Glomerular visceral epithelial cell (primary cell): ENCODE data around the gene CENPC.
"Not testable (repeated sequence)": the region's sequence is repeated elsewhere in the genome, so short reads cannot be mapped to it uniquely, and the experiment has no call there.

ENCODE experiments used
- DNase-seq: peaks from one replicate; pipeline ENCODE4 v3.0.0-alpha.2; 2016; ENCODE audit errors: extremely low spot score

CENPC gene

DNA sequence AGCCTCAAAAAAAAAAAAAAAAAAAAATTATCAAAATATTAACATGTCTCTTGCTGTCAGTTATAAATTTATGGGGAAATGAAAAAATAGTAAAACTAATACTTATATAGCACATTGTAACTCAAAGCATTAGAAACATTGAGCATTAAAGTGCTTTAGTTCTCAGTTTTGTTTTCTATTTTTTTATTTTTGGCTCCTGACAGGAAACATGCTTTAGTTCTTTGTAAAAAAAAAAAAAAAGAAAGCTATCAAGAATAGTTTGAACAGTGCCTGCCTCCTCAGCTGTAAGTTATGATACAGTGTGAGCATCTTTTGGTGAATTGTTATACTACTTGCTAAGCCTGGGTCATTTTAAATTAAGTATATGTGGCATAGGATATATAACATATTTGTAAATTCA is 5.1 kb upstream of the CENPC start:
- no peak for DNase-seq

DNA sequence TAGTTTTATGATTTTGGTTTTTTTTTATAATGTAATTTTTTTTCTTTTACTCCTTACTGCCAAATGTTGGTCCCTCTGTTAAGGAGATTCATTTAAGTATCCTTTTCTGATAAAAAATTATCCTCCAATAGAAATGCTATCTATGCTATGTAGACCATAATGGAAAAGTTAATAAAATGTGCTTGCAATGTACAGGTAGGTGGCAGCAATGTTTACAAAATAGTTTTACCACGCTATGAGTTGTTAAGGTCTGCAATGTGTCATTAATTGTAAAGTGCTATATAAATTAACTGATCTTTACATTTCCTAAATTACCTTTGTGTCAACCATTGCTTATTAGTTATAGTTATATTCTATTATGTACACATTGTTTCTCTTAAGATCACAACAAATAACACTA is 3.8 kb upstream of the CENPC start:
- peak; percentile 16 for DNase-seq

DNA sequence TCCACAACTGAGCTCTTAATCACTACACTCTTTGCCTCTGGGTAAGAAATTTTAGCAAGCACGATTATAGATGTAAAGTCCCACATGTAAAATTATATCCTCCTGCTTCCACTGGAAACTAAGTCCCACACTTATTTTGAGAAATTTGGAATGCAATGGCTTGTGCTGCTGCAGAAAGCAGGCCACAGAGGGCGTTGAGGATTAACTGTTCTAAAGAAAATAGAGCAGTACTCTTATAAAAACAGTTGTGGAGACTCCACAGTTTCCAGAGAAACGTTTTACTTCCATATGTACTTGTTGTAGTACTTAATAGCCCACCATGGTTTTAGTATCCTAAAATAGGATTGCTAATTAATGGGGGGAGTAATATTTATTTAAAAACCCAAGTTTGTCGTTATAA is 1.7 kb upstream of the CENPC start:
- DNase-seq: no peak

DNA sequence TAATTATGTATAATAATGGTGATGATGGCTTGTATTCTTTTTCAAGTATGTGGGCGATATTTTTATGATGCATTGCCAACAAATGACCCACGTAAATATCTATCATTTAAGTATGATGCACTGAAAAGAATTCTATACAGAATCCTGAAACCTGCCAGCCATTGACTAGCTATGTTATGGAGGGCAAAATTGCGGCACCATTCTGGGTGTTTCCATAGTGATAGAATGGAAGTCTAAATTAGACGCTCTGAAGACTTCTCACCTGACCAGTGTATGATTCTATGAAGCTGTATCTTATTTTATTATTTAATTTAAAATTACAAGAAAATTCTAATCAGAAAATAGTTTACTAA is 677 bp upstream of the CENPC start:
- no peak for DNase-seq

DNA sequence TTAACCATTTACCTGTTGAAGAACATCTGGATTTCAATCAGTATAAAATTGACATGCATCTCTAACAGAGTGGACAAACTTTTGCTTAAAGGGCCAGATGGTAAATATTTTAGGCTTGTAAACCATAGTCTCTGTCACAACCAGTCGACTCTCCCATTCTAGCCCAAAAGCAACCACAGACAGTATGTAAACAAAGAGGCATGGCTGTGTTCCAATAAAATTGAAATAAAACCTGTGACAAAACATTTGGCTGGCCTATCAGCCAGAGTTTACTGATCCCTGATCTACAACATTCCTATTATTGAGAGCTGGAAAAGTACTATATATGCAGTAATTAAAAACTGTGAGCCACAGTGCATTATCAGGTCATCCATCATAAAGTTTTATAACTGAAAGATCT is 3.2 kb downstream of the CENPC start:
- DNase-seq: no peak

DNA sequence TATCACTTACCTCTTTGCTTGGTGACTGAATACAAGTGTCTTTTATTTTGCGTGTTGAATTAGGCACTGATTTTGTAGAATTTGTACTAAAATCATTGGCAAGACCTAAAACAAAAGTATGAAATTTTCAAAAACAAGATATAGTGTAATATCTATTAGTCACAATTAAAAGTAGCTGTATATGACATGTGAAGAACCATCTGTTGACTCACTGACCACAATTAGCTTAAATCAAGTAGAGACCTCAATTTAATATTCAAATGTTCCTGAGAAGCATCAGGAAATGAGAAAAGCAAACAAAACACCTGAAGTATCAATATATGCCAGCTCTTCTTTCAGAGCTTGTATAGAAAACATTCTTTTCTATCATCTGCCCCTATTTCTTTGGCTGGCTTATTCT is 5.5 kb downstream of the CENPC start:
- no peak for DNase-seq

DNA sequence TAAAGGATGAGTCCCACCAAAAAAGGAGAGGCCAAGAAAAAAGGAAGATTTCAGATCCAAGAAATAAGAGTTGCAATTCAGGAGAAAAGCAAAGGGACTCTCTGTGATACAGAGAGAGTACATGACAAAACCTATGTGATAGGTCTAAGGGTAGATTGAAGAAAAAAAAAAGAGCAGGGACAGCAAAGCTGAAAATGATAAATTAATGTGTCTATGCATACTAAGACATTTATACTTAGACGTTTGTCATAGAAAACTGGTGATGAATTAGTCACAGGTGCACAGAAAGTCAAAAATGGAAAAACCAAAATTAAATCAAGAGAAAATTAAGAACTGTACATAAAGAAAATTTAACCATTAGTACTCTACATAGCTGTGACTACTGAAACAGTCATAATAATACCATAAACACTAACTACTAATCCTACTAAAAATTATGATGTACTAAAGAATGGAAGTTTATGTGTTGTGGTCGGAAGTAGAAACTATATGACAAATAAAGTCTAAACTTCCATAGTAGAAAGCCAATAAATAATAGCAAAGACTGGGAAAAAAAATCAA is 9.9 kb downstream of the CENPC start:
- DNase-seq: no peak

DNA sequence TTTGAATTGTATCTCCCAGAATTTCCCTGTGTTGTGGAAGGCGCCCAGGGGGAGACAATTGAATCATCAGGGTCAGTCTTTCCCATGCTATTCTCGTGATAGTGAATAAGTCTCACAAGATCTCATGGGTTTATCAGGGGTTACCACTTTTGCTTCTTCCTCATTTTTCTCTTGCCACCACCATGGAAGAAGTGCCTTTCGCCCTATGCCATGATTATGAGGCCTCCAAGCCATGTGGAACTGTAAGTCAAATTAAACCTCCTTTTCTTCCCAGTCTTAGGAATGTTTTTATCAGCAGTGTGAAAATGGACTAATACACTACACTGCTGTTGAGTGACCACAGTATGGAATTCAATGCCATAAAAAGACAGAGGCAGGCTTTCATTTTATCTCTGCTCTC is 12.2 kb downstream of the CENPC start:
- DNase-seq: no peak

DNA sequence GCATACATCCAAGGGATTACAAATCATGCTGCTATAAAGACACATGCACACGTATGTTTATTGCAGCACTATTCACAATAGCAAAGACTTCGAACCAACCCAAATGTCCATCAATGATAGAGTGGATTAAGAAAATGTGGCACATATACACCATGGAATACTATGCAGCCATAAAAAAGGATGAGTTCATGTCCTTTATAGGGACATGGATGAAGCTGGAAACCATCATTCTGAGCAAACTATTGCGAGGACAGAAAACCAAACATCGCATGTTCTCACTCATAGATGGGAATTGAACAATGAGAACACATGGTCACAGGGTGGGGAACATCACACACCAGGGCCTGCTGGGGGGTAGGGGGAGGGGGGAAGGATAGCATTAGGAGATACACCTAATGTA is 12.9 kb downstream of the CENPC start:
- not testable (repeated sequence) for DNase-seq

DNA sequence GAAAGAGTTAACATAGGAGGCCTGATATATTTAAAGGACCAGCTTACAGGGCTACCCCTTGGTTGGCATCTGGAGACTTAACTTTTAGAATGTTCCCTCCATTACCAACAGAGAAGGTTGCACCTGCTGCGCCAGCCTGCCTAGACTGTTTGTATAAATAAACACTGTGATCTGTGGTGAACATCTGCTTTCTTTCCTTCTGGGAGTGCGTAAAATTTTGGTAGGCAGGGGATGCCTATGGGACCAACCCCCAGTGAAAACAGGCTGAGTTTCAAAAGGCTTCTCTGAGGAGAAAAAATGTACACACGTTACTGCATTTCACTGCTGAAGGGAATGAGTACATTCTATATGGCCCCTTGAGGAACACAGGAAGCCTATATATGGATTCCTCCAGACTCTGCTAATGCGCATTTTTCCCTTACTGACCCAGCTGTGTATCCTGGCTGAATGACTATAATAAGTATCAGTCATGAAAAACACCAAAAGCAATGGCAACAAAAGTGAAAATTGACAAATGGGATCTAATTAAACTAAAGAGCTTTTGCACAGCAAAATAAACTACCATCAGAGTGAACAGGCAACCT is 13.8 kb downstream of the CENPC start:
- no peak for DNase-seq

DNA sequence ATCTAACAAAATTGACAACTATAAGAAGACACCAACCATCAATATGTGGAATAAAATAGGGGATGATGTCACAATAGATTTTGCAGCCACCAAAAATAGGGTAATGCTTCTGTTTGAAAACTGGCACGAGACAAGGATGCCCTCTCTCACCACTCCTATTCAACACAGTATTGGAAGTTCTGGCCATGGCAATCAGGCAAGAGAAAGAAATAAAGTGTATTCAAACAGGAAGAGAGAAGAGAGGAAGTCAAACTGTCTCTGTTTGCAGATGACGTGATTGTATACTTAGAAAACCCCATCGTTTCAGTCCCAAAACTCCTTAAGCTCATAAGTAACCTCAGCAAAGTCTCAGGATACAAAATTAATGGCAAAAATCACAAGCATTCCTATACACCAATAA is 21.2 kb downstream of the CENPC start:
- not testable (repeated sequence) for DNase-seq

DNA sequence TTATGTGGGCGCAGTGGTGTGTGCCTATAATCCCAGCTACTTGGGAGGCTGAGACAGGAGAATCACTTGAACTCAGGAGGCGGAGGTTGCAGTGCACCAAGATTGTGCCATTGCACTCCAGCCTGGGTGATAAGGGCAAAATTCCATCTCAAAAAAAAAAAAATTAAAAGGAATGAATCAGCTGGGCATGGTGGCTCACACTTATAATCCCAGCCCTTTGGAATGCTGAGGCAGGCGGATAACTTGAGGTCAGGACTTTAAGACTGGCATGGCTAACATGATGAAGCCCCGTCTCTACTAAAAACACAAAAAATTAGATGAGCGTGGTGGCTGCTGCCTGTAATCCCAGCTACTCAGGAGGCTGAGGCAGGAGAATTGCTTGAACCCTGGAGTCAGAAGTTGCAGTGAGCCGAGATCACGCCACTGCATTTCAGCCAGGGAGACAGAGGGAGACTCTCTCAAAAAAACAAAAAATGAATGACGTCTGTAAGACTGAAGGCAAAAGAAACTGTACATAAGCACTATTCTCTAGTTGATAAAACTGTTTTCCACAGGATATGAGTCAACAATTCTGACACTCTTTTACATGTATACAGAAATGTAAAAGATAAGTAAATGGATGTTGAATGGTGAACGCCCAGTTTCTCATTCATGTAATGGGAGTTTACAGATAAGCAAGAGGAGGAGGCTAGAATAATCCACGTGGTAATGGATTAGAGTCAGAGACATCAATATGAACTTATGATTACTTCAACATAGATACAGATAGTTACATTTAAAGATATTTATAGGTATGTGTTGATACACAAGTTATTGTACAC is 22.2 kb downstream of the CENPC start:
- no peak for DNase-seq

DNA sequence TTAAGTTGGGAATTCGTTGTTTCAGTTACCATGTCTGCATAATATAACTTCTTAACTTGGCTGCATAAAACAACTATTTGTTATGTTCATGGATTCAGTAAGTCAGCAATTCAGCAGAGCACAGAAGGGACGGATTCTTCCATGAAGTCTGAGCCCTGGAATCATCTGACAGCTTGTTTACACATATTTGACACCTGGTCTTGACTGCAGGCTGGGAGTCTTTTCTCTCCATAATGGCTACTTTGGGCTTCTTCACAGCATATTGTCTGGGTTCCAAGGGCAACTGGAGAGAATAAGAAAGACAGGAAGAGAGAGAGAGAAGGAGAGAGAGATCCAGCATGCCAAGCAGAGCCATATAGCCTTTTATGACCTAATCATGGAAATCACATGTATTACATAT is 23.1 kb downstream of the CENPC start:
- no peak for DNase-seq

DNA sequence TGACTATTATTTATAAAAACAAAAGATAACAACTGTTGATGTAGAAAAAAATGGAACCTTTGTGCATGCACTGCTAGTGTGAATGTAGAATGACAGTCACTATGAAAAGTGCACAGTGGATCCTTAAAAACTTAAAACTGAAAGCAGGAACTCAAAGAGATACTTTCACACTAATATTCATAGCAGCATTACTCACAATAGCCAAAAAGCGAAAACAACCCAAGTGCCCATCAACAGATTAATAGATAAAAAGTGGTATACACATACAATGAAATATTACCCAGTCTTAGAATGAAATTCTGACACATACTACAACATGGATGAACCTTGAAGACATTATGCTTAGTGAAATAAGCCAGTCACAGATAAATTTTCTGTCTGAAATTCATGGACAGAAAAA is 23.8 kb downstream of the CENPC start:
- DNase-seq: no peak

DNA sequence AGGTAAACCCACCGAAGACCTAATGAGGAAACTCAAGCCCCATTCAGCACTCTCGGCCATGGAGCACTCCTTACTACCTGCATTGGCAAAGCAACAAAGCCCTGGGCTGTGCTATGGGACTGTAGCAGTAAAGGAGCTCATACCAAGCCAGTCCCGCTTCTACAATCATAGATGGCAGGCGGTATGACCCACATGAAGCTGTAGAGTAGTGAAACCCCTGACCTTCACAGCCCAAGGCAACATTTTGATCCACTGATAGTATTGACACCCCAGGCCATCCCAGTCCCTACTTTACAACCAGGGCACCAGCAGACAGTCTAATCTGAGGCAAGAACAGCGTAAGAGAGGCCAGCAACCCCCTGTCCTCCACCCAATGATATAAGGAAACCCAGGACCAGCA is 25.2 kb downstream of the CENPC start:
- DNase-seq: no peak

DNA sequence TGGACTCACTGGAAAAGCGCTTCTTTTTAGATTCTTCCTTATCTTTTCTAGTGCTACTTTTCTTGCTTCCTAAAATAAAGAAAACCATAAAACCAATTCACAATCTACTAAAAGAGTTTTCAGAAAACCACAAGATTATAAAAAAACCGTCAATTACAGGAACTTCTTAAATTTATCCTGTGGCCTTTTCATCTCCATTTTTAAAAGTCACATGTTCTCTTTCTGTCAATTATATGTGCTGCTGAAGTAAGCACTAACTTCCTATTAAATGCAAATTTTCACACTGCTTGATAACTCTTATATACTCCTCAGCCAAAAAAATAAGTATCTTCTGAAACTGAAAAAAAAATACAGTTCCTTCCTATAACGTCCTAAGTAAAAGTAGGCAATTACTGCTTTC is 32.8 kb downstream of the CENPC start:
- no peak for DNase-seq

DNA sequence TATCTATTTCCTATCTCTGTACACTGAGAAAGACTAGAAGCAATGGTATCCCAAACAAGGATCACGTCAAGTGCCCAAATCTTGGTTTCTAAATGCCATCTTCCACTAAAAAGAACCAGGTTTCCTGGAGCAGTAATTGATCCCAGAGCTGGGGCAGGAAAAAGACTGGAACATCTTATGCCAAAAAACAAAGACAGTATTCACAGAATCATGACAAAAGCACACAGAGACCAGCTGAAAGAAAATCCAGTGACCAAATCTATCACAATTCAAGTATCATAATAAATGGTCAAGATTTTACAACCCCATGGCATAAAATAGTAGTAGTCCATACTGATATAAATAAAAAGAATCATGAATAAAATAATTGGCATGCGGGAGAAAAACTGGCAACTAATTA is 44.9 kb downstream of the CENPC start:
- no peak for DNase-seq

DNA sequence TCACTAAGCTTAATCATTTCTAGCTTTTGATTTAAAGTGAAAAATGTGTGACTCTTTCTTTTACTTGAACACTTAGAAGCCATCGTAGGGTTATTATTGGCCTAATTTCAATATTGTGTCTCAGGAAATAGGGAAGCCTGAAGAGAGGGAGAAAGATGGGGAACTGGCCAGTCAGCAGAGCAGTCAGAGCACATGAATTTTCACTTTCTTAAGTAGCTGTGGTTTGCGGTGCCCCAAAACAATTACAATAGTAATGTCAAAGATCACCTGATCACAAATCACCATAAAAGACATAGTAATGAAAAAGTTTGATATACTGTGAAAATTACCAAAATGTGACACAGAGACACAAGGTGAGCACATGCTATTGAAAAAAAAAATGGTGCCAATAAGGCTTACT is 45.5 kb downstream of the CENPC start:
- no peak for DNase-seq

DNA sequence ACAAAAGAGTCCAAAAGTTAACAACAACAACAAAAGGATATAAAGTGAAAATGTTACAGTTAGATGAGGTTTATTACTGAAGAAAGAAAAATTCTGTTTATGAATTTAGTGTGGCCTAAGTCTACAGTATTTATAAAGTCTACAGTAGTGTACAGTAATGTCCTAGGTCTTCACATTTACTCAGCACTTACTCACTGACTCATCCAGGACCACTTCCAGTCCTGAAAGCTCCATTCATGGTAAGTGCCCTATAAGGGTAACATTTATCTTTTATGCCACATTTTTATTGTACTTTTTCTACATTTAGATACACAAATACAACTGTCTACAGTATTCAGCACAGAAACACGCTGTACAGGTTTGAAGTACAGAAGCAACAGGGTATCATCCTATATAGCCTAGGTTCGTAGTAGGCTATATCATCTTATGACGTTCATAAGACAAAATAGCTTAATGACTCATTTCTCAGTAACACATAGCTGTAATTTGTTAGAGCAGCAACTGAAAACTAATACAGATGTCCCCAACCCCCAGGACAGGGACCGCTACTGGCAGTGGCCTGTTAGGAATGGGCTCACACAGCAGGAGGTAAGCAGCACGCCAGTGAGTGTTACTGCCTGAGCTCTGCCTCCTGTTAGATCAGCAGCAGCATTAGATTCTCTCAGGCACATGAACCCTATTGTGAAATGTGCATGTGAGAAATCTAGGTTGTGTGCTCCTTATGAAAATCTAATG is 61.3 kb downstream of the CENPC start:
- no peak for DNase-seq

DNA sequence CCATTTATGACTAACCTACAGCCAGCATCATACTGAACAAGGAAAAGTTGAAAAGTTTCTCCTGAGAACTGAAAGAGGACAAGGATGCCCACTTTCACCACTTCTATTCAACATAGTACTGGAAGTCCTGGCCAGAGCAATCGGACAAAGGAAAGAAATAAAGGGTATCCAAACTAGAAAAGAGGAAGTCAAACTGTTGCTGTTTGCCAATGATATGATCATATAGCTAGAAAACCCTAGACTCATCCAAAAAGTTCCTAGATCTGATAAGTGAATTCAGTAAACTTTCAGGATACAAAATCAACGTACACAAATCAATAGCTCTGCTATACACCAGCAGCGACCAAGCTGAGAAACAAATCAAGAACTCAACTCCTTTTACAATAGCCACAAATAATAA is 64.5 kb downstream of the CENPC start:
- DNase-seq: no peak

DNA sequence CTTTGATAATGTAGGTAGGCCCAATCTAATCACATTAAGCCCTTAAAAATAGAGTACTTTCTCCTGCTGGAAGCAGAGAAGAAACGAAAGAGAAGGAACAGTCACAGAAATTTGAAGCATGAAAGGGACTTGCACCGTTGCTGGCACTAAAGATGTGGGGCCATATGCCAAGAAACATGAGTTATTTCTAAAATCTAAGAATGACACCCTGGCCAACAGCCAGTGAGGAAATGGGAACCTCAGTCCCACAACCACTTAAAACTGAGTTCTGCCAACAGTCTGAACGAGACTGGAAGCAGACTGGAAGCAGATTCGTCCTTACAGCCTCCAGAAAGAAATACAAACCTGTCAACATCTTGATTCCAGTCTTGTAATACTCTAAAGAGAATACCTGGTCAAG is 70.1 kb downstream of the CENPC start:
- DNase-seq: no peak

DNA sequence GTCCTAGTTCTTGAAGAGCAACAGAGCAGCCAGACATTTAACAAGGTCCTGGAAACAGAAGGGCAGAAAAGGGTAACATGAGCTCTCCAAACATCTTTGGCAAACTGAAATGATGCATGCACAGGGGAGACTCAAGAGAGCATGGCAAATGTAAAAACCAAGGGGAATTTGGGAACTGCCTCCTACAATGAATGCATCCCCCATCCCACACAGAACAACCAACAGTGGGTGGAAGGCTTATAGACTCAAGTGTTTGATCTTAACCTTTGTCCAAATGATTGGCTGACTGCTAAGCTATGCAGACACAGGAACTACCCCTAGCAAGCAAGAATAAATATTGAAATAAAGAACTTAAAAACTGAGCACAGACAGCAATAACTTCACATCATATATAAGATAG is 74.4 kb downstream of the CENPC start:
- no peak for DNase-seq

DNA sequence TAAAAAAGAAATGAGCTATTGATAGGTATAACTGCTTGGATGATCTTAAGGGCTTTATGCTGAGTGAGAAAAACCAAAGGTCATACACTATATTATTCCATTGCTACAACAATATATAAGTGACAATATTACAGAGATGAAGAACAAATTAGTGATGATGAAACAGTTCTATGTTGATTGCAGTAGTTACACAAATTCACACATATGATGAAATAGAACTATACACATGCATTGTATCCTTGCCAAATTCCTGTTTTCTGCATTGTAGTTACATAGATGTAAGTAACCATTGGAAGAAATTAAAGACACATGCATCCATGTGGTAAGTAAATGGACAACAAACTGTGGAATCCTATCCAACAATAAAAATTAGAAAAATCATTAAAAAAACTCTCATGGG is 76.5 kb downstream of the CENPC start:
- DNase-seq: no peak
